WTC11 (cell line): ENCODE results near the gene FYN. TPM values are rescaled to one million over a fixed set of nuclear protein-coding genes. Genes with fewer than 3 reads are reported as not detected.

Experiments
- ATAC-seq: fragments of 200-7000 bp; cut with Tn5 transposase; 2 replicates; pipeline ENCODE4 v1.10.0; 2021; ENCODE audit warnings: mild to moderate bottlenecking, moderate library complexity
- CTCF ChIA-PET: fragments of 300-600 bp; sonication (Branson Sonifier 250); formaldehyde crosslinking; loops from one replicate; lab custom pipeline; 2021; ENCODE audit warnings: antibody characterized with exemption; lab: Charles Lee
- POLR2A ChIA-PET: fragments of 350-600 bp; sonication (Branson Sonifier 250); formaldehyde crosslinking; loops from one replicate; lab custom pipeline; 2021; ENCODE audit warnings: antibody characterized with exemption; lab: Charles Lee
- DNase-seq: peaks from one replicate; pipeline ENCODE4 v3.0.0; 2021; ENCODE audit warnings: low spot score
- H3K27ac Mint-ChIP-seq: 2 replicates; pipeline ENCODE4 v1.8.0; 2021; ENCODE audit warnings: mixed read lengths
- H3K27me3 Mint-ChIP-seq: 2 replicates; pipeline ENCODE4 v1.8.0; 2021; ENCODE audit warnings: low read depth, mild to moderate bottlenecking, moderate library complexity, mixed read lengths
- H3K36me3 Mint-ChIP-seq: 2 replicates; pipeline ENCODE4 v1.8.0; 2021; ENCODE audit warnings: mixed read lengths
- H3K4me1 Mint-ChIP-seq: 2 replicates; pipeline ENCODE4 v1.8.0; 2022; ENCODE audit warnings: mixed read lengths
- H3K4me3 Mint-ChIP-seq: 2 replicates; pipeline ENCODE4 v1.8.0; 2021; ENCODE audit warnings: mild to moderate bottlenecking, moderate library complexity, mixed read lengths
- H3K9me3 Mint-ChIP-seq: 2 replicates; pipeline ENCODE4 v1.8.0; 2021; ENCODE audit warnings: mixed read lengths
- CBFB ChIP-seq: sonication (generic); formaldehyde crosslinking; IDR thresholded peaks from 2 replicates; pipeline ENCODE4 v1.8.1; 2022; ENCODE audit warnings: mild to moderate bottlenecking, low read depth, missing genetic modification reagents
- CREB1 ChIP-seq: sonication (generic); formaldehyde crosslinking; IDR thresholded peaks from 2 replicates; pipeline ENCODE4 v1.8.0; 2023; ENCODE audit warnings: mild to moderate bottlenecking, missing genetic modification reagents
- EMX1 ChIP-seq: fragments of 250-450 bp; sonication (Bioruptor Pico); IDR thresholded peaks from 2 replicates; pipeline ENCODE4 v1.8.0; 2021; ENCODE audit warnings: mild to moderate bottlenecking
- GTF2I ChIP-seq: fragments of 250-450 bp; sonication (Bioruptor Pico); conservative IDR thresholded peaks from 2 replicates; pipeline ENCODE4 v1.4.0; 2021; ENCODE audit warnings: mild to moderate bottlenecking
- IRF2 ChIP-seq: sonication (generic); formaldehyde crosslinking; IDR thresholded peaks from 2 replicates; pipeline ENCODE4 v1.8.0; 2022; ENCODE audit warnings: low read depth, missing genetic modification reagents, borderline replicate concordance
- NFATC4 ChIP-seq: fragments of 250-450 bp; sonication (Bioruptor Pico); IDR thresholded peaks from 2 replicates; pipeline ENCODE4 v1.9.0; 2021; ENCODE audit warnings: mild to moderate bottlenecking
- NFE2L1 ChIP-seq: sonication (generic); formaldehyde crosslinking; IDR thresholded peaks from 2 replicates; pipeline ENCODE4 v1.8.1; 2023; ENCODE audit warnings: missing genetic modification reagents
- NR1H2 ChIP-seq: sonication (generic); formaldehyde crosslinking; IDR thresholded peaks from 2 replicates; pipeline ENCODE4 v1.9.0; 2021; ENCODE audit warnings: mild to moderate bottlenecking, moderate library complexity, missing genetic modification reagents
- PRRX2 ChIP-seq: fragments of 250-450 bp; sonication (Bioruptor Pico); IDR thresholded peaks from 2 replicates; pipeline ENCODE4 v1.8.0; 2021; ENCODE audit warnings: mild to moderate bottlenecking
- RELA ChIP-seq: sonication (generic); formaldehyde crosslinking; IDR thresholded peaks from 2 replicates; pipeline ENCODE4 v1.8.1; 2022; ENCODE audit warnings: missing genetic modification reagents, mild to moderate bottlenecking, borderline replicate concordance
- SP1 ChIP-seq: sonication (generic); formaldehyde crosslinking; conservative IDR thresholded peaks from 2 replicates; pipeline ENCODE4 v1.8.1; 2022; ENCODE audit warnings: missing genetic modification reagents
- TEAD1 ChIP-seq: sonication (generic); formaldehyde crosslinking; IDR thresholded peaks from 2 replicates; pipeline ENCODE4 v1.8.0; 2022; ENCODE audit warnings: mild to moderate bottlenecking, missing genetic modification reagents
- TEAD4 ChIP-seq: sonication (generic); formaldehyde crosslinking; IDR thresholded peaks from 2 replicates; pipeline ENCODE4 v1.8.0; 2022; ENCODE audit warnings: mild to moderate bottlenecking, missing genetic modification reagents
- ZNF263 ChIP-seq: sonication (generic); formaldehyde crosslinking; IDR thresholded peaks from 2 replicates; pipeline ENCODE4 v1.8.1; 2022; ENCODE audit warnings: low read depth, mild to moderate bottlenecking, moderate library complexity, missing genetic modification reagents
- ZNF423 ChIP-seq: fragments of 250-450 bp; sonication (Bioruptor Pico); IDR thresholded peaks from 2 replicates; pipeline ENCODE4 v2.1.2; 2022; ENCODE audit warnings: mild to moderate bottlenecking, moderate library complexity
- total RNA-seq: library from RNA; stranded (reverse); gene quantifications from 3 replicates; pipeline ENCODE4 v1.2.3, GENCODE V29; 2021
- TF ChIP-seq, protein P1 (sequence below): fragments of 250-450 bp; sonication (Bioruptor Pico); IDR thresholded peaks from 2 replicates; pipeline ENCODE4 v1.9.0; 2021; ENCODE audit warnings: mild to moderate bottlenecking
- TF ChIP-seq, protein P2 (sequence below): fragments of 250-450 bp; sonication (Bioruptor Pico); IDR thresholded peaks from 2 replicates; pipeline ENCODE4 v1.9.0; 2021; ENCODE audit warnings: mild to moderate bottlenecking, borderline replicate concordance
- TF ChIP-seq, protein P3 (sequence below): fragments of 250-450 bp; sonication (Bioruptor Pico); conservative IDR thresholded peaks from 2 replicates; pipeline ENCODE4 v1.9.0; 2021; ENCODE audit warnings: mild to moderate bottlenecking
- TF ChIP-seq, protein P4 (sequence below): sonication (generic); formaldehyde crosslinking; IDR thresholded peaks from 2 replicates; pipeline ENCODE4 v1.8.1; 2023; ENCODE audit warnings: mild to moderate bottlenecking, missing genetic modification reagents, moderate library complexity
- TF ChIP-seq, protein P5 (sequence below): sonication (generic); formaldehyde crosslinking; IDR thresholded peaks from 2 replicates; pipeline ENCODE4 v1.8.1; 2022; ENCODE audit warnings: low read depth, missing genetic modification reagents, borderline replicate concordance

FYN gene
- total RNA-seq, 1 experiment from 2014 or later = 63.9 TPM

DNA sequence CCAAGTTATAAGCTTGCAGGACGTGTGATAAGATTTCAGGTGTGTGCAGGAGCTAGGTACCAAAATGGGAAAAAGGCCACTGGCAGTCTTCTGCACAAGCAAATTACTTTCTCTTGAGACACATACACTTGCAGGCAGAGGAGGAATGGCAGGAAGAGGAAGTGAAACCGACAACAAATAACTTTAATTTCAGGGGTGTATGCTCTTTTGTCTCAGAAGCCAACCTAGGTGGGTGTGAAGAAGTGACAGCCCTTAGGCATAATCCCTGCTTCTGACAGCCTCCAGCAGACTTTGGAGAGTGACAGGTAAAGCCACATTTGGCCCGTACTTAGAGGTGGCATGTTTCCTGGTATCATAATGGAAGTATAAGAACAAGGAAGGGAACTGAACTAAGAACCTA lies 148.7 kb downstream of the FYN start:
- CTCF ChIA-PET = no interaction called here

More for the DNA sequence above, 148.7 kb downstream of the FYN start:
- TF ChIP-seq, protein P1, sequence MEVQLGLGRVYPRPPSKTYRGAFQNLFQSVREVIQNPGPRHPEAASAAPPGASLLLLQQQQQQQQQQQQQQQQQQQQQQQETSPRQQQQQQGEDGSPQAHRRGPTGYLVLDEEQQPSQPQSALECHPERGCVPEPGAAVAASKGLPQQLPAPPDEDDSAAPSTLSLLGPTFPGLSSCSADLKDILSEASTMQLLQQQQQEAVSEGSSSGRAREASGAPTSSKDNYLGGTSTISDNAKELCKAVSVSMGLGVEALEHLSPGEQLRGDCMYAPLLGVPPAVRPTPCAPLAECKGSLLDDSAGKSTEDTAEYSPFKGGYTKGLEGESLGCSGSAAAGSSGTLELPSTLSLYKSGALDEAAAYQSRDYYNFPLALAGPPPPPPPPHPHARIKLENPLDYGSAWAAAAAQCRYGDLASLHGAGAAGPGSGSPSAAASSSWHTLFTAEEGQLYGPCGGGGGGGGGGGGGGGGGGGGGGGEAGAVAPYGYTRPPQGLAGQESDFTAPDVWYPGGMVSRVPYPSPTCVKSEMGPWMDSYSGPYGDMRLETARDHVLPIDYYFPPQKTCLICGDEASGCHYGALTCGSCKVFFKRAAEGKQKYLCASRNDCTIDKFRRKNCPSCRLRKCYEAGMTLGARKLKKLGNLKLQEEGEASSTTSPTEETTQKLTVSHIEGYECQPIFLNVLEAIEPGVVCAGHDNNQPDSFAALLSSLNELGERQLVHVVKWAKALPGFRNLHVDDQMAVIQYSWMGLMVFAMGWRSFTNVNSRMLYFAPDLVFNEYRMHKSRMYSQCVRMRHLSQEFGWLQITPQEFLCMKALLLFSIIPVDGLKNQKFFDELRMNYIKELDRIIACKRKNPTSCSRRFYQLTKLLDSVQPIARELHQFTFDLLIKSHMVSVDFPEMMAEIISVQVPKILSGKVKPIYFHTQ (CRISPR knock-in tag) = no peak
- TF ChIP-seq SP1 (CRISPR knock-in tag) (no peak), ZNF263 (CRISPR knock-in tag) (no peak), PRRX2 (no peak), RELA (CRISPR knock-in tag) (no peak), EMX1 (CRISPR knock-in tag) (no peak), CBFB (CRISPR knock-in tag) (no peak), TEAD1 (CRISPR knock-in tag) (no peak), NFATC4 (no peak), IRF2 (no peak), ZNF423 (CRISPR knock-in tag) (no peak), TEAD4 (CRISPR knock-in tag) (no peak), NR1H2 (no peak), CREB1 (CRISPR knock-in tag) (no peak), NFE2L1 (no peak), GTF2I (CRISPR knock-in tag) (no peak)
- TF ChIP-seq, protein P2, sequence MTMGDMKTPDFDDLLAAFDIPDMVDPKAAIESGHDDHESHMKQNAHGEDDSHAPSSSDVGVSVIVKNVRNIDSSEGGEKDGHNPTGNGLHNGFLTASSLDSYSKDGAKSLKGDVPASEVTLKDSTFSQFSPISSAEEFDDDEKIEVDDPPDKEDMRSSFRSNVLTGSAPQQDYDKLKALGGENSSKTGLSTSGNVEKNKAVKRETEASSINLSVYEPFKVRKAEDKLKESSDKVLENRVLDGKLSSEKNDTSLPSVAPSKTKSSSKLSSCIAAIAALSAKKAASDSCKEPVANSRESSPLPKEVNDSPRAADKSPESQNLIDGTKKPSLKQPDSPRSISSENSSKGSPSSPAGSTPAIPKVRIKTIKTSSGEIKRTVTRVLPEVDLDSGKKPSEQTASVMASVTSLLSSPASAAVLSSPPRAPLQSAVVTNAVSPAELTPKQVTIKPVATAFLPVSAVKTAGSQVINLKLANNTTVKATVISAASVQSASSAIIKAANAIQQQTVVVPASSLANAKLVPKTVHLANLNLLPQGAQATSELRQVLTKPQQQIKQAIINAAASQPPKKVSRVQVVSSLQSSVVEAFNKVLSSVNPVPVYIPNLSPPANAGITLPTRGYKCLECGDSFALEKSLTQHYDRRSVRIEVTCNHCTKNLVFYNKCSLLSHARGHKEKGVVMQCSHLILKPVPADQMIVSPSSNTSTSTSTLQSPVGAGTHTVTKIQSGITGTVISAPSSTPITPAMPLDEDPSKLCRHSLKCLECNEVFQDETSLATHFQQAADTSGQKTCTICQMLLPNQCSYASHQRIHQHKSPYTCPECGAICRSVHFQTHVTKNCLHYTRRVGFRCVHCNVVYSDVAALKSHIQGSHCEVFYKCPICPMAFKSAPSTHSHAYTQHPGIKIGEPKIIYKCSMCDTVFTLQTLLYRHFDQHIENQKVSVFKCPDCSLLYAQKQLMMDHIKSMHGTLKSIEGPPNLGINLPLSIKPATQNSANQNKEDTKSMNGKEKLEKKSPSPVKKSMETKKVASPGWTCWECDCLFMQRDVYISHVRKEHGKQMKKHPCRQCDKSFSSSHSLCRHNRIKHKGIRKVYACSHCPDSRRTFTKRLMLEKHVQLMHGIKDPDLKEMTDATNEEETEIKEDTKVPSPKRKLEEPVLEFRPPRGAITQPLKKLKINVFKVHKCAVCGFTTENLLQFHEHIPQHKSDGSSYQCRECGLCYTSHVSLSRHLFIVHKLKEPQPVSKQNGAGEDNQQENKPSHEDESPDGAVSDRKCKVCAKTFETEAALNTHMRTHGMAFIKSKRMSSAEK (CRISPR knock-in tag) = no peak
- TF ChIP-seq, protein P3, sequence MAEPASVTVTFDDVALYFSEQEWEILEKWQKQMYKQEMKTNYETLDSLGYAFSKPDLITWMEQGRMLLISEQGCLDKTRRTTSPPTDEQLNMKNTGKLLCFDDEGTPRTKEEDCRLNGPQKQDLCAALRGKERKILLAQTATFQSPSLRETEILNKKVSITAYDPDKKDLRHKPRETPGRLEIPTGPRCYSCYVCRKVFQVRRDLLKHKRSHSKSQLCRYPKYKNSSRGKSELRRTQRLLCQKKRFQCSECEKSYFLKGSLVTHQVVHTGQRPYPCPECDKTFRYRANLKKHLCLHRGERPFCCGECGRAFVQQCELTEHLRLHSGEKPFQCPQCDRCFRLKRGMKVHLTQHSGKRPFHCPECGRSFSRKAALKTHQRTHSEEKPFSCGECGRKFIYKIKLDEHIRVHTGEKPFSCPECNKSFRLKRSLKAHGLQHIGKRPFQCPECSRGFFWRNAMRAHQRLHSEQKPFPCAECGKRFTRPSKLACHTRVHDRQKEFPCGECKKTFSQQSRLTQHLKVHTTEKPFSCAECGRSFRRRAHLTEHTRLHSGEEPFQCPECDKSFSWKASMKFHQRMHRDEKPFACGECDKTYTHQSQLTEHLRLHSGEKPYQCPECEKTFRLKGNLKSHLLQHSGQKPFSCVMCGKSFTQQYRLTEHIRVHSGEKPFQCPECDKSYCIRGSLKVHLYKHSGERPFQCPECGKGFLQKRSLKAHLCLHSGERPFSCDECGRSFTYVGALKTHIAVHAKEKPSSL (CRISPR knock-in tag) = no peak
- TF ChIP-seq, protein P4, sequence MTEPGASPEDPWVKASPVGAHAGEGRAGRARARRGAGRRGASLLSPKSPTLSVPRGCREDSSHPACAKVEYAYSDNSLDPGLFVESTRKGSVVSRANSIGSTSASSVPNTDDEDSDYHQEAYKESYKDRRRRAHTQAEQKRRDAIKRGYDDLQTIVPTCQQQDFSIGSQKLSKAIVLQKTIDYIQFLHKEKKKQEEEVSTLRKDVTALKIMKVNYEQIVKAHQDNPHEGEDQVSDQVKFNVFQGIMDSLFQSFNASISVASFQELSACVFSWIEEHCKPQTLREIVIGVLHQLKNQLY = no peak
- TF ChIP-seq, protein P5, sequence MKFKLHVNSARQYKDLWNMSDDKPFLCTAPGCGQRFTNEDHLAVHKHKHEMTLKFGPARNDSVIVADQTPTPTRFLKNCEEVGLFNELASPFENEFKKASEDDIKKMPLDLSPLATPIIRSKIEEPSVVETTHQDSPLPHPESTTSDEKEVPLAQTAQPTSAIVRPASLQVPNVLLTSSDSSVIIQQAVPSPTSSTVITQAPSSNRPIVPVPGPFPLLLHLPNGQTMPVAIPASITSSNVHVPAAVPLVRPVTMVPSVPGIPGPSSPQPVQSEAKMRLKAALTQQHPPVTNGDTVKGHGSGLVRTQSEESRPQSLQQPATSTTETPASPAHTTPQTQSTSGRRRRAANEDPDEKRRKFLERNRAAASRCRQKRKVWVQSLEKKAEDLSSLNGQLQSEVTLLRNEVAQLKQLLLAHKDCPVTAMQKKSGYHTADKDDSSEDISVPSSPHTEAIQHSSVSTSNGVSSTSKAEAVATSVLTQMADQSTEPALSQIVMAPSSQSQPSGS (CRISPR knock-in tag) = no peak
- H3K27ac Mint-ChIP-seq = no peak overlapping the region
- no peaks in the 10 kb centered on the region for H3K27me3 Mint-ChIP-seq
- H3K36me3 Mint-ChIP-seq = no peaks in the 10 kb centered on the region
- peaks cover 9% of the 10 kb centered on the region for H3K4me1 Mint-ChIP-seq
- ATAC-seq = no peak
- POLR2A ChIA-PET = no interaction called here
- no peaks in the 10 kb centered on the region for H3K9me3 Mint-ChIP-seq
- no peak overlapping the region for H3K4me3 Mint-ChIP-seq
- no peak for DNase-seq
